WI38 (cell line): Measurements from ENCODE around the gene TSPAN8.

Experiments
- H3K4me3 ChIP-seq: 2 replicates; pipeline ENCODE4 v1.5.1; 2011; ENCODE audit warnings: low read depth, mild to moderate bottlenecking, control low read depth, low read length
- CTCF ChIP-seq: IDR thresholded peaks from 2 replicates; pipeline ENCODE4 v1.5.1; 2012; ENCODE audit warnings: low read depth, mild to moderate bottlenecking, control low read depth, low read length

The TSPAN8 gene

GRCh38 chr12:71157601-71158233 is at the start of gene TSPAN8:
Gene TSPAN8, minus strand, starts transcription at chr12:71157999. Its CDS starts 321 bp downstream, at chr12:71157678.
- TF ChIP-seq CTCF, result no peak

GRCh38 chr12:71201136-71201679 is 43.4 kb upstream of the TSPAN8 start:
- no peak overlapping the region for H3K4me3 ChIP-seq
- TF ChIP-seq CTCF, result no peak

More at GRCh38 chr12:71157601-71158233, at the start of gene TSPAN8:
- no peak within 1 kb of the TSS for H3K4me3 ChIP-seq

GRCh38 chr12:71200706-71201105 is 42.9 kb upstream of the TSPAN8 start:
- TF ChIP-seq CTCF, result no peak
- H3K4me3 ChIP-seq, result no peak overlapping the region

GRCh38 chr12:71197460-71197859 is 39.7 kb upstream of the TSPAN8 start:
- no peak overlapping the region for H3K4me3 ChIP-seq
- TF ChIP-seq CTCF, result no peak

GRCh38 chr12:71195338-71195896 is 37.6 kb upstream of the TSPAN8 start:
- TF ChIP-seq CTCF, result no peak
- no peak overlapping the region for H3K4me3 ChIP-seq

- H3K4me3 ChIP-seq, result no peak overlapping the region
- TF ChIP-seq CTCF, result no peak
These were observed 36.9 kb upstream of the TSPAN8 start for GRCh38 chr12:71194657-71195056.

- H3K4me3 ChIP-seq, result no peak overlapping the region
- no peak for TF ChIP-seq CTCF
These were observed 35.2 kb upstream of the TSPAN8 start for GRCh38 chr12:71193041-71193440.
